Left hindlimb (tissue), 1 donor: ENCODE results near the gene ZNF474.

Source experiments
- DNase-seq: peaks from one replicate; pipeline ENCODE4 v3.0.0-alpha.2; 2018

ZNF474 gene

GRCh38 chr5:122119205-122119604 lies 10.1 kb upstream of the ZNF474 start:
- DNase-seq = no peak

- DNase-seq = no peak
Measured at GRCh38 chr5:122120493-122120892, 8.9 kb upstream of the ZNF474 start.

- DNase-seq = no peak
Measured at GRCh38 chr5:122120957-122121356, 8.4 kb upstream of the ZNF474 start.

GRCh38 chr5:122121479-122122465 lies 7.6 kb upstream of the ZNF474 start:
- no peak for DNase-seq

- no peak for DNase-seq
Measured at GRCh38 chr5:122124766-122125165, 4.6 kb upstream of the ZNF474 start.

- no peak for DNase-seq
Measured at GRCh38 chr5:122126177-122126755, 3.1 kb upstream of the ZNF474 start.

GRCh38 chr5:122126756-122127321 lies 2.5 kb upstream of the ZNF474 start:
- no peak for DNase-seq

GRCh38 chr5:122130152-122130551 lies 806 bp downstream of the ZNF474 start:
- no peak for DNase-seq

GRCh38 chr5:122137702-122138101 lies 8.4 kb downstream of the ZNF474 start:
- no peak for DNase-seq

- no peak for DNase-seq
Measured at GRCh38 chr5:122138356-122138755, 9.0 kb downstream of the ZNF474 start.

- no peak for DNase-seq
Measured at GRCh38 chr5:122140900-122141299, 11.6 kb downstream of the ZNF474 start.

GRCh38 chr5:122141751-122142150 lies 12.4 kb downstream of the ZNF474 start:
- no peak for DNase-seq

- DNase-seq = no peak
Measured at GRCh38 chr5:122142480-122143164, 13.3 kb downstream of the ZNF474 start.

GRCh38 chr5:122144236-122144635 lies 14.9 kb downstream of the ZNF474 start:
- DNase-seq = no peak

GRCh38 chr5:122145906-122146305 lies 16.6 kb downstream of the ZNF474 start:
- DNase-seq = no peak

GRCh38 chr5:122149321-122150090 lies 20.2 kb downstream of the ZNF474 start:
- DNase-seq = no peak

- DNase-seq = no peak
Measured at GRCh38 chr5:122150215-122150614, 20.9 kb downstream of the ZNF474 start.

- DNase-seq = no peak
Measured at GRCh38 chr5:122151640-122152039, 22.3 kb downstream of the ZNF474 start.

- DNase-seq = no peak
Measured at GRCh38 chr5:122152266-122152900, 23.0 kb downstream of the ZNF474 start.

- no peak for DNase-seq
Measured at GRCh38 chr5:122153230-122153629, 23.9 kb downstream of the ZNF474 start.

- DNase-seq = no peak
Measured at GRCh38 chr5:122153774-122154173, 24.4 kb downstream of the ZNF474 start.

- no peak for DNase-seq
Measured at GRCh38 chr5:122154491-122154890, 25.1 kb downstream of the ZNF474 start.
